ENCODE measurements around the gene RNASET2. TPM values are rescaled to one million over a fixed set of nuclear protein-coding genes. Genes with fewer than 3 reads are reported as not detected.
A peak's percentile ranks its signal among the peaks of the same experiment; 100 is the strongest.

RNASET2 gene
- total RNA-seq, 2 experiments from 2014 or later: 74.1 to 75.6 TPM

DNA sequence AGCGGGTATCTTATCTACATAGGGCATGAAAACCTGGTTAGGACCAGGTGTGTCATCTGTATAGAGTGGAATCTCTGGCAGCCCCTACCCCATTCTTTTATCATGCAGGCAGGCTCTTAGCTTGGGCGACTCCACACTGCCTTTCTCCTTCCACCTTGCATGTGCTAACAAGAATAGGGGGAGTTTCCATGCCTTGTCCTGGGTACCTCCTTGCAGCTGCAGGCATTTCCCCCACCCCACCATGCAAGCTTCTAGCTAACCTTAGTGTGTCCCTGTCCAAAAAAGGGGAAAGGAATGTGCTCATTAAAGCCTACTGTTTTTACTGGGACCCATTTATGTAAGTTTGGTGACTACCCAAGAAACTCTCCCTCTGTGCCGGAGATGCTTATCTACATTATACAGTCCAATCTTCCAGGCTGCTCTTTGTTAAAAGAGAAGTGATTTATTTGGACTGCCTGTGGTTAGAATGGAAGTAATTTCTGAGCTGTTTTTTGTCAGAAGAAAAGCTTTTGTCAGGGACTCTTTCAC, 32.4 kb upstream of the RNASET2 start:
- peaks cover 19% of the 10 kb centered on the region for H3K4me1 Mint-ChIP-seq (ENCODE audit: low read depth)
- no peak overlapping the region for H3K27ac Mint-ChIP-seq

DNA sequence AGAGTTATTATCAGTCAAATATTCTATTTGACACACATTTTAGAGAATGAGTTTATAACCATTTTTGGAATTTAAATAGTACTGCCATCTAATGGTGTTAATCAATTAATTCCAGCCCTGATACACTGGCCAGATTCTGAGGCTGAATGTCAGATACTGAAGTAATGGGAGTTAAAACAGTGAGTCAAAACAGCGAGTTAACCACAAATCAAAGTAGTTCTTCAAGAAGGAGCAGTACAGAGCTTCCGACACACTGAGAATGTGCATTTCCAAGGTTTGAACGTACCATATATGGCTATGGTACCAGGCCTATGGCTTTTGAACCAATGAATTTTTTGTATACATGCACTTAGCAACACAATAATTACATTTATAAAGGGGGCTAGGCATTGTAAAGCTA, 31.6 kb upstream of the RNASET2 start:
- Mint-ChIP-seq H3K4me3 (no peak overlapping the region), H3K27ac (no peak overlapping the region), H3K9me3 (no peaks in the 10 kb centered on the region), H3K27me3 (ENCODE audit: low read depth) (no peaks in the 10 kb centered on the region), H3K36me3 (ENCODE audit: low read depth) (peaks cover 3% of the 10 kb centered on the region), H3K4me1 (ENCODE audit: low read depth) (peaks cover 19% of the 10 kb centered on the region)
- CTCF ChIA-PET: interaction anchor here (0.9 to 3.4 kb wide), 14 partner anchors 12 to 213 kb away, joined by 3 to 26 read pairs (median 14); partner anchors contain the start of genes CEP43 and RNASET2
- DNase-seq: no peak
- intact Hi-C loops (cut with micrococcal nuclease): loop anchor here (5.0 kb wide), 1 partner anchor 126 kb away; no protein-coding TSS in a partner anchor

More for the DNA sequence above, 32.4 kb upstream of the RNASET2 start:
- intact Hi-C loops (cut with micrococcal nuclease): loop anchor here (1.0 to 5.0 kb wide), 4 partner anchors 37 to 213 kb away; no protein-coding TSS in a partner anchor
- Mint-ChIP-seq H3K4me3 (no peak overlapping the region), H3K9me3 (no peaks in the 10 kb centered on the region), H3K27me3 (ENCODE audit: low read depth) (no peaks in the 10 kb centered on the region), H3K36me3 (ENCODE audit: low read depth) (peaks cover 2% of the 10 kb centered on the region)
- no peak for DNase-seq
- CTCF ChIA-PET: interaction anchor here (0.9 to 3.4 kb wide), 20 partner anchors 11 to 213 kb away, joined by 3 to 26 read pairs (median 9); partner anchors contain the start of genes CEP43 and RNASET2

DNA sequence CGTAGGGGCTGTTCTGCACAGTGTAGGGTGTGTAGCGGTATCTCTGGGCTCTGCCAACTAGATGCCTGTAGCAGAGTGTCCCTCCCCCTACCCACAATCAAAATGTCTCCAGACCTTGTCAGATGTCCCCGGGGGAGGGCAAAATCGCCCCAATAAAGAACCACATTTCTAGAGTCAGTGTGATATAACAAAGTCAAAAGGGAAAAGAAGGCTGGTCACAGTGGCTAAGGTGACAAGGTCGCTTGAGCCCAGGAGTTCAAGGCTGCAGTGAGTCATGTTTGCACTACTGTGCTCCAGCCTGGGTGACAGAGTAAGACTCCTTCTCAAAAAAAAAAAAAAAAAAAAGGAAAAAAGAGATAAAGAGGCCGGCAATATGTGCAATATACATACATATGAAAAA, 31.1 kb upstream of the RNASET2 start:
- Mint-ChIP-seq H3K9me3 (no peaks in the 10 kb centered on the region), H3K27ac (no peak overlapping the region), H3K27me3 (ENCODE audit: low read depth) (no peaks in the 10 kb centered on the region), H3K4me3 (no peak overlapping the region), H3K36me3 (ENCODE audit: low read depth) (peaks cover 7% of the 10 kb centered on the region), H3K4me1 (ENCODE audit: low read depth) (peaks cover 19% of the 10 kb centered on the region)
- CTCF ChIA-PET: interaction anchor here (1.1 to 3.4 kb wide), 6 partner anchors 32 to 212 kb away, joined by 3 to 26 read pairs (median 18); partner anchors contain the start of gene RNASET2
- intact Hi-C loops (cut with micrococcal nuclease): loop anchor here (5.0 kb wide), 1 partner anchor 125 kb away; no protein-coding TSS in a partner anchor
- no peak for DNase-seq

DNA sequence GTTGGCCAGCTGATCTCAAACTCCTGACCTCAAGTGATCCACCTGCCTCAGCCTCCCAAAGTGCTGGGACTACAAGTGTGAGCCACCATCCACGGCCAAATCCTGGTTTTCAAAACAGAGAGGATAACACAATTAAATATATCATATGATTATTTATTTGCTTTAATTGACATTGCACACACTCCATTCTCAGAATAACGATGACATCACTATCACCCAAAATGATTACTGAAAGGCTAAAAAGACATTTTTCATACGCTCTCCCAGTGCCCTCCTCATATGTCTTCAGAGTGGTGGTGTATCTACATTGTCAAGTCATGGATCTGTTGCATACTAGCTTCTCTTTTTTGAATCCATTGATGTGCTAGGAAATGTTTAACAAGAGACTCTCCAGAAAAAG, 24.4 kb upstream of the RNASET2 start:
- no peak overlapping the region for H3K27ac Mint-ChIP-seq
- no peaks in the 10 kb centered on the region for H3K9me3 Mint-ChIP-seq
- DNase-seq: no peak
- H3K27me3 Mint-ChIP-seq (ENCODE audit: low read depth): no peaks in the 10 kb centered on the region
- intact Hi-C loops (cut with micrococcal nuclease): no loop called here
- no peak overlapping the region for H3K4me3 Mint-ChIP-seq
- CTCF ChIA-PET: no interaction called here
- H3K36me3 Mint-ChIP-seq (ENCODE audit: low read depth): peaks cover 7% of the 10 kb centered on the region
- no peaks in the 10 kb centered on the region for H3K4me1 Mint-ChIP-seq (ENCODE audit: low read depth)

DNA sequence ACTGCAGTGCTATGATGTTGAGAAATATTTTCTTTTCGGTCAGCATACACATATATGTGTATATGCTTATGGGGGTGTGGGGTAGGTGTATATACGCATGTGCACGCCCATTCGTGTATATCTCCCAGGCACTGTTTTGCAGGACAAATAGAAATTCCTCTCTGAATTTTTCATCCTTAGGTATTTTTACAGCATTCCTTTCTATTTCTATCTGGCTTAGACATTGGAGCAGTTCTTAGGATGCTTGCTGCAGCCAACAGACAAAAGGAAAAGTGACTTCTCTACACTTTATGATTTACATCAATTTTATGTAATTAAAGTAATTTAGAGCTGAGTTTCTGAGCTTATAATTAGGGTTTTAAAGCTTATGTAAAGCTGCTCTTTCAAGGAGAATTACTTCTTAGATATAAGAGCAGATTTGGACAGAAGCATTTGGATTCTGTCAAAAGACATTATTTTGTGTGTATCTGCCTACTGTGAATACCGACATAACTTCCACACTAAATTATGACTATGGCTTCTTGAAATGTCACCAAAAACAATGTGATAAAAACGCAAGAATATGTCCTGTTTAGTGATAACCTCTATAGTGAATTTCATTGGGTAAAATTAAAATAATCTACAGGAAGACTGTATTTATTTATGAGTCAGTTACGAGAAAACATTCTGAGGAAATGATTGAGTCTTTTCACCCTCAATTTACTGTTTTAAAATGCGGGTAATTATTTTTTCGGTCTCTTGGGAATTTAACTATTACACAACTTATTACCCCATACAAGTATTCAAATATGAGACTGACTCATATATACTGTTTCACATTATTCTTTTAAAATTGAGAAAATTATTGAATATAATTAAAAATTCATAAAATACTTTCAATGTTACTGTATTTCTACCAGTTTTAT, 21.5 kb upstream of the RNASET2 start:
- Mint-ChIP-seq H3K27me3 (ENCODE audit: low read depth) (no peaks in the 10 kb centered on the region), H3K36me3 (ENCODE audit: low read depth) (peaks cover 5% of the 10 kb centered on the region), H3K4me3 (no peak overlapping the region), H3K4me1 (ENCODE audit: low read depth) (peaks cover 11% of the 10 kb centered on the region), H3K9me3 (no peaks in the 10 kb centered on the region), H3K27ac (no peak overlapping the region)
- CTCF ChIA-PET: interaction anchor here (0.9 to 4.3 kb wide), 2 partner anchors 11 to 12 kb away, joined by 3 to 18 read pairs; no protein-coding TSS in a partner anchor
- intact Hi-C loops (cut with micrococcal nuclease): no loop called here
- DNase-seq: no peak

DNA sequence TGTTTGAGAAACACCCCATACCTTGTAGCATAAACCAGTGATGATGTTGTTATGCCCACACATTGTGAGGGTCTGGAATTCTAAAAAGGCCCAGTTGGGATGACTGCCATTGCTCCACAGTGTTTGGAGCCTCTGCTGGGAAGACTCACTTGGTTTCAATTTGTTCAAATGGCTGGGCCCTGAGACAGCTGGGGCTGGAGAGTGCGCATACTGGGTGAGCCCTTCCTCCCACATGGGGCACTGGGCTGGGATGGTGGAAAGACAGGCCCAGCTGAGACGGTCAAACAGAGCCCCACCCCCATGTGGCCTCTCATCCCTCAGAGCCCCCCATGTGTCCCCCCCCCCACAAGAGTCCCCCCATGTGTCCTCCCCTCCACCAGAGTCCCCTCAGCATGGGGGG, 20.3 kb upstream of the RNASET2 start:
- Mint-ChIP-seq H3K4me1 (ENCODE audit: low read depth) (peaks cover 15% of the 10 kb centered on the region), H3K9me3 (no peaks in the 10 kb centered on the region), H3K4me3 (no peak overlapping the region), H3K36me3 (ENCODE audit: low read depth) (peaks cover 2% of the 10 kb centered on the region), H3K27me3 (ENCODE audit: low read depth) (no peaks in the 10 kb centered on the region), H3K27ac (no peak overlapping the region)
- intact Hi-C loops (cut with micrococcal nuclease): no loop called here
- CTCF ChIA-PET: interaction anchor here (4.3 kb wide), 1 partner anchor 13 kb away, joined by 18 read pairs; no protein-coding TSS in a partner anchor
- DNase-seq: no peak

DNA sequence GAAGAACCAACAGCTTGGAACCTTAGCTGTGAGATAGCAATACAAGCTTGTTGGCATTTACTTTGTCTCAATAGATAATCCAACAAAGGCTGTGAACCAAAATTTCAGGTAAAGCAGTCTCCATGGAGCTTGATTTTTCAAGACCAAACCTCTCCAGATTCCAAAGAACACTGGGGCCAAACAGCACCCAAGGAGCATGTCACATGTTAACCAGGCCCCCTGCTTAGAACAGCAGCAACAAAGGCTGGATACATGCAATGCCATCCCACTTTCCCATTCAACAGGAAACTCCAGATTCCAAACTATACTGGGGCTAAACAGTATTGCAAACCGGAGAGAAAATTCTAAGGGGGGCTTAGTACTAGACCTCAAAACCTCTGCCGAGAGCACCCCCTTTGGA, 15.8 kb upstream of the RNASET2 start:
- peak overlapping the region; percentile 27 for H3K27ac Mint-ChIP-seq

DNA sequence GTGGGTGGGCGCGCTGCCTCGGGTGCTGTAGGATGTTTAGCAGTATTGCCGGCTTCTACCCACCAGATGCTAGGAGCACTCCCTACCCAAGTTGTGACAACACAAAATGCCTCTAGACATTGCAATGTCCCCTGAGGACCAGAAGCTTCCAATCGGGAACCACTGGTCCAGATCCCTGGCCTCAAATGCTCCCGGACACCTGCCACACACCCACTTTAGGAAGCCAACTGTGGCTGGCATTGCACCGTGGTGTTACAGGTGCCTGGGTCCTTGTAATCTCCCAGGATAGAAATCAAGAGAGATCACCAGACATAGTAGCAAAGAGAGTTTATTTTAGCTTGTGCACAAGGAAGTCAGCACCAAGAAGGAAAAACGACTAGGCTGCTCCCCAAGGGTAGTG, 14.9 kb upstream of the RNASET2 start:
- H3K27me3 Mint-ChIP-seq (ENCODE audit: low read depth): no peaks in the 10 kb centered on the region
- intact Hi-C loops (cut with micrococcal nuclease): no loop called here
- peaks cover 9% of the 10 kb centered on the region for H3K9me3 Mint-ChIP-seq
- no peak overlapping the region for H3K4me3 Mint-ChIP-seq
- CTCF ChIA-PET: no interaction called here
- peaks cover 38% of the 10 kb centered on the region for H3K4me1 Mint-ChIP-seq (ENCODE audit: low read depth)
- H3K36me3 Mint-ChIP-seq (ENCODE audit: low read depth): peaks cover 12% of the 10 kb centered on the region
- peak overlapping the region; percentile 55 for H3K27ac Mint-ChIP-seq
- no peak for DNase-seq

More for the DNA sequence above, 15.8 kb upstream of the RNASET2 start:
- CTCF ChIA-PET: interaction anchor here (0.9 kb wide), 1 partner anchor 18 kb away, joined by 4 read pairs; no protein-coding TSS in a partner anchor
- Mint-ChIP-seq H3K9me3 (peaks cover 3% of the 10 kb centered on the region), H3K36me3 (ENCODE audit: low read depth) (peaks cover 7% of the 10 kb centered on the region), H3K4me3 (no peak overlapping the region), H3K27me3 (ENCODE audit: low read depth) (no peaks in the 10 kb centered on the region), H3K4me1 (ENCODE audit: low read depth) (peaks cover 38% of the 10 kb centered on the region)
- intact Hi-C loops (cut with micrococcal nuclease): no loop called here
- no peak for DNase-seq

DNA sequence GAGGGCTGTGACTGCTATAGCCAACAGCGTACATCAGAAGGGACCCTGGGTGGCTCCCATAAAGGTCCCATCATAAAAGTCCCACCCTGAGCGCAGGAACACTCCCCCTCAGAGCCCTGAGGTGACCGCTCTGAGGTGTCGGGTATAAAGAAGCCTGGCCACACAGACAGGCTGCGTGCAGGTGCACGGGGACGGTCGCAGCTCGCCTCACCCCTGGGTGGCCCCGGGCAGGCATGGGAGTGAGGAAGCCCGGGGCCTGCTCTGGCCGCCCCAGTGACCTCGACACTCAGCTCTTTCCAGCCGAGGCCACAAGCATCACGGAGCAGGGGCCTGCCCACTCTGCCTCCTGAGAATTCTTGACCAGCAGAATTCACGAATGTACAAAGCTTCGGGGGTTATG, 14.4 kb upstream of the RNASET2 start:
- CTCF ChIA-PET: no interaction called here
- H3K9me3 Mint-ChIP-seq: peaks cover 11% of the 10 kb centered on the region
- H3K36me3 Mint-ChIP-seq (ENCODE audit: low read depth): peaks cover 16% of the 10 kb centered on the region

DNA sequence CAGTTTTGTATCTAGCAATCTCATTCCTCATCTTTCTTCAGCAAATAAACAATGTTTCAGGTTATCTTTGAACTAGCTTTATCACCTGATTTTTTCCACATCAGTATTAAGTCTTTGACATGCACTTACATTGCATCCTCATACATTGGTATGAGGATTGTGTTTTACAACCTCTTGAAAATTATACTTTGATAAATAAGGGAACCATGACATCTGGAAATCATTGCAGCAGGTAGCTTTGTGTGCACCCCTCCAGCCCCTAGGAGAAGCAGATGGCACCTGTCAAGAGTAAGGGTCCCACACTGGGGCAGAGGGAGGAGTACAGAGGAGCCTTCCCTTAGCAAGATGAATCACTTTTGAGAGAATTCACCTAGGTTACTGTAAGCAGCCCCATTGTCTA, 13.7 kb upstream of the RNASET2 start:
- Mint-ChIP-seq H3K36me3 (ENCODE audit: low read depth) (peaks cover 16% of the 10 kb centered on the region), H3K27ac (peak overlapping the region; percentile 38), H3K9me3 (peaks cover 11% of the 10 kb centered on the region), H3K4me1 (ENCODE audit: low read depth) (peaks cover 35% of the 10 kb centered on the region), H3K27me3 (ENCODE audit: low read depth) (no peaks in the 10 kb centered on the region), H3K4me3 (no peak overlapping the region)
- no peak for DNase-seq
- intact Hi-C loops (cut with micrococcal nuclease): no loop called here
- CTCF ChIA-PET: no interaction called here

More for the DNA sequence above, 14.4 kb upstream of the RNASET2 start:
- Mint-ChIP-seq H3K27ac (peak overlapping the region; percentile 55), H3K4me3 (no peak overlapping the region), H3K4me1 (ENCODE audit: low read depth) (peaks cover 38% of the 10 kb centered on the region), H3K27me3 (ENCODE audit: low read depth) (no peaks in the 10 kb centered on the region)
- DNase-seq: no peak
- intact Hi-C loops (cut with micrococcal nuclease): no loop called here

DNA sequence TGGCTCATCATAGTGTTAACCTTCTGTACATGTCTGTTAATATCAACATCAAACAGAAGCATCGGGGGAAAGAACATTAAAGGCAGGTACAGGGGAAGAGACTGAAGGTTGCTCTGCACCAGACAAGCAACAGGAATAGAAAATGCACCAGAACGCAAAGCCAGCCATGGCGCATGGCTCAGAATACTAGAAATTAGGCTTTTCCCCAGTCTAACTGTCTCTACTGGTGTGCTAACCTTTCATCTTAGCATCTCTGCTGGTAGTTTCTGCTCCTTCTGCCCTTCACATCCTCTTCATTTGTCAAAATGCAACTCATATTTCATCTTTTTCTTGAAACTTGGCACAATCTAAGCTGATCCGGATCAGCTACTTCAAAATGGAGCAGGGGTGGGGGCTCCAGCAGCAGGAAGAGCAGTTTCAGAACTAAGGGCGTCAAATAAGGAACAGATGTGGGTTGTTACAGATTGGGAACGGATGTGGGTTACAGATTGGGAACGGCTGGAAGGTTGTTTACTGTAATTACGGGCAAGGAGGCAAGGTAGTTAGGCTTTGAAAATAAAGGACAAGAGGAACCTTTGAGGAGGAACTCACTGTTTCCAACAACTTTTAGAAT, 13.1 kb upstream of the RNASET2 start:
- no peaks in the 10 kb centered on the region for H3K27me3 Mint-ChIP-seq (ENCODE audit: low read depth)
- intact Hi-C loops (cut with micrococcal nuclease): loop anchor here (1.0 kb wide), 1 partner anchor 10 kb away; no protein-coding TSS in a partner anchor
- CTCF ChIA-PET: interaction anchor here (0.8 kb wide), 1 partner anchor 20 kb away, joined by 4 read pairs; no protein-coding TSS in a partner anchor
- peaks cover 16% of the 10 kb centered on the region for H3K36me3 Mint-ChIP-seq (ENCODE audit: low read depth)
- H3K4me3 Mint-ChIP-seq: no peak overlapping the region
- H3K27ac Mint-ChIP-seq: peak overlapping the region; percentile 76
- H3K9me3 Mint-ChIP-seq: peaks cover 11% of the 10 kb centered on the region
- peaks cover 35% of the 10 kb centered on the region for H3K4me1 Mint-ChIP-seq (ENCODE audit: low read depth)
- DNase-seq: peak; percentile 43

DNA sequence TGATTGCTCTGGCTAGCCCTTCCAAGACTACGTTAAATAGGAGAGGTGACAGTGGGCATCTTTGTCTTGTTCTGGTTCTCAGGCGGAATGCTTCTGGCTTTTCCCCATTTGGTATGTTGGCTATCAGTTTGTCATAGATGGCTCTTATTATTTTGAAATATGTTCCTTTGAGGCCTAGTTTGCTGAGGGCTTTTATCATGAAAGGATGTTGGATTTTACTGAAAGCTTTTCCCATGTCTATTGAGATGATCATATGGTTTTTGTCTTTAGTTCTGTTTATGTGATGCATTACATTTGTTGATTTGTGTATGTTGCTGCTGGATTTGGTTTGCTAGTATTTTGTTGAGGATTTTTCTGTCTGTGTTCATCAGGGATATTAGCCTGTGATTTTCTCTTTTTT, 9.9 kb upstream of the RNASET2 start:
- H3K36me3 Mint-ChIP-seq (ENCODE audit: low read depth): peaks cover 16% of the 10 kb centered on the region
- H3K27ac Mint-ChIP-seq: no peak overlapping the region
- no peak for DNase-seq
- peaks cover 21% of the 10 kb centered on the region for H3K9me3 Mint-ChIP-seq
- CTCF ChIA-PET: no interaction called here
- peaks cover 20% of the 10 kb centered on the region for H3K4me1 Mint-ChIP-seq (ENCODE audit: low read depth)
- intact Hi-C loops (cut with micrococcal nuclease): no loop called here
- H3K27me3 Mint-ChIP-seq (ENCODE audit: low read depth): no peaks in the 10 kb centered on the region
- H3K4me3 Mint-ChIP-seq: no peak overlapping the region

All from activated naive CD4-positive, alpha-beta T cell treated with anti-CD3 and anti-CD28 coated beads for 36 hours (primary cell).